OCI-LY1 (cell line): Measurements from ENCODE around the gene ANXA2R.
"Not testable (repeated sequence)": the region's sequence is repeated elsewhere in the genome, so short reads cannot be mapped to it uniquely, and the experiment has no call there.

ENCODE experiments used
- H2AFZ ChIP-seq: fragments of 200-600 bp; sonication (generic), shearing (Covaris generic); 2 replicates; pipeline ENCODE4 v1.6.0; 2014; ENCODE audit warnings: antibody characterized with exemption, mild to moderate bottlenecking, low read length
- H3F3A ChIP-seq: fragments of 200-600 bp; sonication (generic), shearing (Covaris generic); 2 replicates; pipeline ENCODE4 v1.6.0; 2014; ENCODE audit warnings: mild to moderate bottlenecking, antibody characterized with exemption, low read length, moderate library complexity; ENCODE audit not compliant: insufficient read depth
- H3K27ac ChIP-seq: fragments of 200-600 bp; sonication (generic); 2 replicates; pipeline ENCODE4 v1.5.1; 2014; ENCODE audit warnings: low read length, mixed run types, mild to moderate bottlenecking, low read depth; ENCODE audit not compliant: poor library complexity, severe bottlenecking
- H3K27me3 ChIP-seq: fragments of 200-600 bp; sonication (generic); 2 replicates; pipeline ENCODE4 v1.6.0; 2014; ENCODE audit warnings: antibody characterized with exemption, mild to moderate bottlenecking, low read length, moderate library complexity; ENCODE audit not compliant: insufficient read depth
- H3K36me3 ChIP-seq: fragments of 200-600 bp; sonication (generic); 2 replicates; pipeline ENCODE4 v1.6.1; 2014; ENCODE audit warnings: mild to moderate bottlenecking, antibody characterized with exemption, low read length, moderate library complexity, mixed read lengths; ENCODE audit not compliant: insufficient read depth
- H3K4me1 ChIP-seq: fragments of 200-600 bp; sonication (generic); 2 replicates; pipeline ENCODE4 v1.5.1; 2014; ENCODE audit warnings: mild to moderate bottlenecking, low read length, moderate library complexity; ENCODE audit not compliant: insufficient read depth, severe bottlenecking
- H3K4me2 ChIP-seq: fragments of 200-600 bp; sonication (generic), shearing (Covaris generic); 2 replicates; pipeline ENCODE4 v1.6.1; 2014; ENCODE audit warnings: low read length
- H3K4me3 ChIP-seq: fragments of 200-600 bp; sonication (generic); 2 replicates; pipeline ENCODE4 v1.5.1; 2014; ENCODE audit warnings: low read length, low read depth, mild to moderate bottlenecking, mixed read lengths; ENCODE audit not compliant: poor library complexity, severe bottlenecking
- H3K79me2 ChIP-seq: fragments of 200-600 bp; shearing (Covaris generic); 2 replicates; pipeline ENCODE4 v1.6.1; 2016; ENCODE audit warnings: mixed run types, low read length, mixed read lengths; ENCODE audit not compliant: insufficient read depth
- H3K9ac ChIP-seq: fragments of 200-600 bp; sonication (generic), shearing (Covaris generic); 2 replicates; pipeline ENCODE4 v1.6.1; 2014; ENCODE audit warnings: mild to moderate bottlenecking, low read length, mixed read lengths
- H3K9me2 ChIP-seq: fragments of 200-600 bp; sonication (generic), shearing (Covaris generic); 2 replicates; pipeline ENCODE4 v1.6.1; 2014; ENCODE audit warnings: low read depth, mild to moderate bottlenecking, low read length, mixed read lengths
- H3K9me3 ChIP-seq: fragments of 200-600 bp; shearing (Covaris generic); 2 replicates; pipeline ENCODE4 v1.6.1; 2014; ENCODE audit warnings: low read length, mixed read lengths
- H4K20me1 ChIP-seq: fragments of 200-600 bp; sonication (generic), shearing (Covaris generic); 2 replicates; pipeline ENCODE4 v1.6.0; 2016; ENCODE audit warnings: mild to moderate bottlenecking, low read length; ENCODE audit not compliant: insufficient read depth
- EZH2 ChIP-seq: fragments of 200-600 bp; sonication (generic), shearing (Covaris generic); IDR thresholded peaks from 2 replicates; pipeline ENCODE4 v1.8.0; 2017; ENCODE audit warnings: borderline replicate concordance, mixed run types, mild to moderate bottlenecking, antibody characterized with exemption, low read length, moderate library complexity, mixed read lengths
- TF ChIP-seq, protein P1 (sequence below): fragments of 200-600 bp; sonication (generic), shearing (Covaris generic); IDR thresholded peaks from 2 replicates; pipeline ENCODE4 v1.5.1; 2017; ENCODE audit warnings: mild to moderate bottlenecking, antibody characterized with exemption, low read length, moderate library complexity, mixed read lengths

The ANXA2R gene

DNA sequence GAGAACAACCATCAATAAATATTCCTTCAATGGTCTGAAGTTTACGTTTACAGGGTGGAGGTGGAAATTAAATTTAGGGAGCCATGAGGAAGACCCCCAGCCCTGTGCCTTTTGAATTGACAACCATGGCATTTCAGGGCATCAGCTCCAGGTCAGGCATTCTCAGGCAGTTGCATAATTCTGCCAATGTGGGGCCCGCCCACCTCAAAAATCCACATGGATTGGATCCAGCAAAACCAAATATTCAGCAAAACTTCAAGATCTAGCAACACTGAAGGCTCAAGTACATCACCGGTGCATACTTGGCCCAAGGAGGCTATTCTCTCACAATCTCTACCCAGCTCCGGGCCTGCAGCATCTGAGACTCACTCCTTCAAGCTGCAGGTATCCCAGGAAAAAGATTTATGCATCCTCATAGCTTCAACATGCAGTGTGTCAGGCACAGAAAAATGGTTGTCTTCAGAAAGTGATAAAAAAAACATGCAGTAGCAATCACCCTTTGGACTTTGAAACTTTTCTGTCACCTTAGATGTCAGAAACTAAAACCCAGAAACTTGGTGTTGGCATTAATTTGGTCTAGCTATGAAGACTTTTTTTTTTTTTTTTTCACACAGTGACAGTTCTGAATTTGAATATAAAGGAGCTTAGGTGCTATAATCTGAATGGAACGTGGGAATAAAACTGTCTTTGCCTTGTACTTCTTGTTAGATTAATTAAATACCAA is 21.4 kb upstream of the ANXA2R start:
- Histone ChIP-seq H2AFZ (no peak overlapping the region), H3K4me1 (peaks cover 14% of the 10 kb centered on the region), H4K20me1 (no peaks in the 10 kb centered on the region), H3K4me2 (no peak overlapping the region), H3K27ac (no peak overlapping the region), H3K9ac (no peak overlapping the region), H3K9me3 (no peaks in the 10 kb centered on the region), H3K27me3 (no peaks in the 10 kb centered on the region), H3K9me2 (no peaks in the 10 kb centered on the region), H3K36me3 (no peaks in the 10 kb centered on the region), H3K79me2 (no peaks in the 10 kb centered on the region), H3K4me3 (no peak overlapping the region), H3F3A (no peaks in the 10 kb centered on the region)
- TF ChIP-seq, protein P1, sequence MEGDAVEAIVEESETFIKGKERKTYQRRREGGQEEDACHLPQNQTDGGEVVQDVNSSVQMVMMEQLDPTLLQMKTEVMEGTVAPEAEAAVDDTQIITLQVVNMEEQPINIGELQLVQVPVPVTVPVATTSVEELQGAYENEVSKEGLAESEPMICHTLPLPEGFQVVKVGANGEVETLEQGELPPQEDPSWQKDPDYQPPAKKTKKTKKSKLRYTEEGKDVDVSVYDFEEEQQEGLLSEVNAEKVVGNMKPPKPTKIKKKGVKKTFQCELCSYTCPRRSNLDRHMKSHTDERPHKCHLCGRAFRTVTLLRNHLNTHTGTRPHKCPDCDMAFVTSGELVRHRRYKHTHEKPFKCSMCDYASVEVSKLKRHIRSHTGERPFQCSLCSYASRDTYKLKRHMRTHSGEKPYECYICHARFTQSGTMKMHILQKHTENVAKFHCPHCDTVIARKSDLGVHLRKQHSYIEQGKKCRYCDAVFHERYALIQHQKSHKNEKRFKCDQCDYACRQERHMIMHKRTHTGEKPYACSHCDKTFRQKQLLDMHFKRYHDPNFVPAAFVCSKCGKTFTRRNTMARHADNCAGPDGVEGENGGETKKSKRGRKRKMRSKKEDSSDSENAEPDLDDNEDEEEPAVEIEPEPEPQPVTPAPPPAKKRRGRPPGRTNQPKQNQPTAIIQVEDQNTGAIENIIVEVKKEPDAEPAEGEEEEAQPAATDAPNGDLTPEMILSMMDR: no peak
- no peak for TF ChIP-seq EZH2

DNA sequence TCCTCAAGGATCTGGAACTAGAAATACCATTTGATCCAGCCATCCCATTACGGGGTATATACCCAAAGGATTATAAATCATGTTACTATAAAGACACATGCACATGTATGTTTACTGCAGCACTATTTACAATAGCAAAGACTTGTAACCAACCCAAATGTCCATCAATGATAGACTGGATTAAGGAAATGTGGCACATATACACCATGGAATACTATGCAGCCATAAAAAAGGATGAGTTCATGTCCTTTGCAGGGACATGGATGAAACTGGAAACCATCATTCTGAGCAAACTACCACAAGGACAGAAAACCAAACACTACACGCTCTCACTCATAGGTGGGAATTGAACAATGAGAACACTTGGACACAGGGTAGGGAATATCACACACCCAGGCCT is 19.9 kb upstream of the ANXA2R start:
- peaks cover 14% of the 10 kb centered on the region for H3K4me1 ChIP-seq
- H3K27ac ChIP-seq, H4K20me1 ChIP-seq, H3F3A ChIP-seq, H3K9me3 ChIP-seq, H3K4me3 ChIP-seq, H3K36me3 ChIP-seq, H3K9ac ChIP-seq, H3K4me2 ChIP-seq, H3K9me2 ChIP-seq, H2AFZ ChIP-seq, H3K79me2 ChIP-seq, H3K27me3 ChIP-seq: not testable (repeated sequence)

DNA sequence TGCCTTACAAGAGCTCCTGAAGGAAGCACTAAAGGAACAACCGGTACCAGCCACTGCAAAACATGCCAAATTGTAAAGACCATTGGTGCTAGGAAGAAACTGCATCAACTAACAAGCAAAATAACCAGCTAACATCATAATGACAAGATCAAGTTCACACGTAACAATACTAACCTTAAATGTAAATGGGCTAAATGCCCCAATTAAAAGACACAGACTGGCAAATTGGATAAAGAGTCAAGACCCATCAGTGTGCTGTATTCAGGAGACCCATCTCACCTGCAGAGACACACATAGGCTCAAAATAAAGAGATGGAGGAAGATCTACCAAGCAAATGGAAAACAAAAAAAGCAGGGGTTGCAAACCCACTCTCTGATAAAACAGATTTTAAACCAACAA is 15.0 kb upstream of the ANXA2R start:
- not testable (repeated sequence) for H3K4me3 ChIP-seq, H3K27me3 ChIP-seq, H3K27ac ChIP-seq, H3F3A ChIP-seq, H3K4me2 ChIP-seq, H3K36me3 ChIP-seq, H3K79me2 ChIP-seq, H3K9me3 ChIP-seq, H2AFZ ChIP-seq, H3K9me2 ChIP-seq, H4K20me1 ChIP-seq, H3K4me1 ChIP-seq, H3K9ac ChIP-seq

DNA sequence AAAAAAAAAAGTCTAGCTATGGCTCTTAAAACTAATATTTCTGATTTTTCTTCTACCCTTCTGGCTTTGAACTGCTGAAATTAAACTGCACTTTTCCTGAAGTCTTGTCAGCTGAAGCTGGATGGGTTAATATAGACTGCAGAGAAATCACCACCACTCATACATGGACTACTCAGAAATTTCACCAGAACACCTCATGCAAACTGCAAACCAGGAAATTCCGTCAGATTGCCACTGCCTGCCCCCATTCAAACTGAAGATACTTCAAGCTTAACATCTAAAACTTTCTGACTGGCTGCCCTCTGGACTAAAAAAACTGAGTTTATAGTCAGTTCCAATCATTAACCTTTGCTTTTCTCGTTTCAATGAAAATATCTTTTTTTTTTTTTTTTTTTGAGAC is 11.6 kb upstream of the ANXA2R start:
- H3K36me3 ChIP-seq: no peaks in the 10 kb centered on the region
- H3K9me3 ChIP-seq: no peaks in the 10 kb centered on the region
- H4K20me1 ChIP-seq: no peaks in the 10 kb centered on the region
- H3K9me2 ChIP-seq: no peaks in the 10 kb centered on the region
- no peak overlapping the region for H3K27ac ChIP-seq
- no peak overlapping the region for H3K9ac ChIP-seq
- no peaks in the 10 kb centered on the region for H3K4me1 ChIP-seq
- H3K4me3 ChIP-seq: no peak overlapping the region
- TF ChIP-seq, protein P1: no peak
- TF ChIP-seq EZH2: no peak
- H3K79me2 ChIP-seq: no peaks in the 10 kb centered on the region
- H3F3A ChIP-seq: no peaks in the 10 kb centered on the region
- no peak overlapping the region for H3K4me2 ChIP-seq
- H3K27me3 ChIP-seq: no peaks in the 10 kb centered on the region
- H2AFZ ChIP-seq: no peak overlapping the region
